ENCODE results near the gene MAN2B2.
"Not testable (repeated sequence)": the region's sequence is repeated elsewhere in the genome, so short reads cannot be mapped to it uniquely, and the experiment has no call there.

MAN2B2 gene

DNA sequence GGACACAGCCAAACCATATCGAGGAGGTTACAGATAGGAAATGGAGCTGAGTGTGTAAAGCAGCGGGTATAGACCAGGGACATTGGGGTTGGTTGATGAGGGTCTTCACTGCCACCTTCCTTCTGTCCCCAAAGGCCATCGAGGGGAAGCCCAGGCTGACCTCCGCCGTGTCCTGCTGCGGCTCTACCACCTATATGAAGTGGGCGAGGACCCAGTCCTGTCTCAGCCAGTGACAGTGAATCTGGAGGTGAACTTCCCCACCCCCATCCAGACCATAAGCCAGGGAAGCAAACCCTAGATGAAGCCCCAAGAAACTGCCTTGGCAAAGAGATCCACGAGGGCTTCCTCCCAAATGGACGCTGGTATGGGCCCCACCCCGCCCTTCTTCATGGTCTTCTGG is 42.3 kb downstream of the MAN2B2 start:
- no peak for DNase-seq (ENCODE audit: low read depth)

DNA sequence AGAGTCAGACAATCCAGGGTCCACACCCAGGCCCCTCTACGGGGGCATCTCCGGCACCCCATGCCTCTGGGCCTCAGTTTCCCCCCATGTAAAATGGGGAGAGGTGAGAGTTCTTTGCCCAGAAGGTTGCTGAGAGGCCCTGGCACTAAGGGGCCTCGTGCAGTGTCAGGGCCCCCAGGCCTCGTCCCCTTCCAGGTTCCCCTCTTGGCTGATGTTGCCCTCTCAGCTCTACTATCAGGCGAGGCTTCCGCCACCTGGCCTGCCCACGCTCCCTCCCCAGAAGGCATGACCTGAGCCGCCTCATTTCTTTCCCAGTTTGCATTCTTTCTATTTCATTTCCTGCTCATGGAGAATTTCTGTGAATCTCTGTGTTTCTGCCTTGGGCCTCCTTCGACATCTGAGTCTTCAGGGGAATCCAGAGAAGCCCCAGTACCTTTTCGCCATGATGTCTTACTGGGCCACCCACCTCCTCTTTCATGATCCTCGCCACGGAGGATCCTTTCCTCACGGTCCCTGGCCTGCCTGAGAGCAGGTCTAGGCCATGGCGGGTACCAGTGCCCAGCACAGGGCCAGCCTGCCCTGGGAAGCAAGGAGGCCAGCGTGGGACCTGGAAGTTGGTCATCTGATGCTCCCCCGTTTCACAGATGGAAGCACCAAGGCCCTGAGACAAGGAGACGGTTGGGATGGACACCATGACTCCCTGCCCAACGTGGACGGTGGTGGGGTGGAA is 43.6 kb downstream of the MAN2B2 start:
- DNase-seq (ENCODE audit: low read depth), result no peak

DNA sequence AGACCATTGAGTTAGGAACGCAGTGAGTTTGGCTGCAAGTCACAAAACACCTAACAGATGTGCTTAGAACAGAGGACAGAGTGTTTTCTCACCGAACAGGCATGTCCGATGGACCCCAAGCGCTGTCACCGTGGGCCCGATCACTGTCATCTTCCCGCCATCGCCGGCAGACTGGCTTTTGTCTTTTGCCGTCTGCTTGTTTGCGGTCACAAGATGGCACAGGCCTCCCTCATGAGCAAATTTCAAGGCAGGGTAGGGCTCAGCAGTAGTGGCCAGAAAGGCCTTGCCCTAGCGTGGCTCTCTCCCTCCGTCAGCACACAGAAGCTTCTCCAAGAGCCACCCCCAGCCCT is 44.1 kb downstream of the MAN2B2 start:
- no peak for DNase-seq (ENCODE audit: low read depth)

DNA sequence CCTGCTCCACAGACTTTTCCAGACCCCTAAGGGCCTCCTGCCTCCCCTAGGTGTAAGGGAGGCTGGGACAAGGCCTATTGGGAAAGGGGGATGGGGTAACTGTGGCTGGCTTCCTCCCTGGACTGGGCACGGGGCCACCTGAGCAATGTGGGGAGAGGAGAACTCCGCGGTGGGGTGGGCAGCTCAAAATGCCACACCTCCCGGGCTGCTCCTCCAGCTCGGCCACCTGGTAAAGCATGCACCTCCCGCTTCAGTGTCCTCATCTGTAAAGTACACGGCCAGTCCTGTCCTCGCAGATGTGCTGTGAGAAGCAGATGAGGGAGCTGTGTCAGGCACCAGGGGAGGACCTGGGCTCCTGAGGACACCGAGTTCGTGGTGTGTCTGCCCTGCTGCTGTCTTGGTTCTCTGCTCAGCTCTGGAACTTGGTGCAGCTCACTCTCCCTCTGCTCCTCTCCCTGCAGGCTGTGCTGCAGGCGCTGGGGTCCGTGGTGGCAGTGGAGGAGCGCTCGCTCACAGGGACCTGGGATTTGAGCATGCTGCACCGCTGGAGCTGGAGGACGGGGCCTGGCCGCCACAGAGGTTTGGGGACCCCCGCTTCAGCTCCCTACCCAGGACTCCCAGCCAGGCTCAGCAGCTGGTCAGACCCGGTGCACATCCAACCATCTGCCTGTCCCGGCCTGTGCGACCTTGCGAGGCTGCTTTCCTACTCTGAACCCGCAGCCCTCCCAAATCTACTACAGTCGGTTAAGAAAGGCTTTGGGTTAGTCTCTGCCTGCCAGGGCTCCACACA is 44.7 kb downstream of the MAN2B2 start:
- DNase-seq (ENCODE audit: low read depth), result no peak

DNA sequence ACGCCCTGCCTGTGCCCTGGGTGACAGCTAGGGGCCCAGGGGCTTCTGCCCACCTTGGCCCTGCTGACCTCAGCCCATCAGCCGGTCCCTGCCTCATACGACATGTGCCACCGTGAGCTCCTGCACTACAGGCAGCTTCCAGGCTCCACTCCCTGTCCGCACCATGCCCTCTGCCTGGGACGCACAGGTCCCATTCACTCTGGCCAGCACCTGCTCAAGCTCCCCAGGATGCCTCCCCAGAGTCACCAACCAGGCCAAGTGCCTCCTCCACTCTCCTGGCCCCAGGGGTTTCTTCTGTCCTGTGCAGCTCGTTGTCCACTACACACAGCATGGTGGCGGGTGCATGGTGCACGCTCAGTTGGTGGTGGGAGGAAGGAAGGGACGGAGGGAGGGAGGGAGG is 45.3 kb downstream of the MAN2B2 start:
- no peak for DNase-seq (ENCODE audit: low read depth)

DNA sequence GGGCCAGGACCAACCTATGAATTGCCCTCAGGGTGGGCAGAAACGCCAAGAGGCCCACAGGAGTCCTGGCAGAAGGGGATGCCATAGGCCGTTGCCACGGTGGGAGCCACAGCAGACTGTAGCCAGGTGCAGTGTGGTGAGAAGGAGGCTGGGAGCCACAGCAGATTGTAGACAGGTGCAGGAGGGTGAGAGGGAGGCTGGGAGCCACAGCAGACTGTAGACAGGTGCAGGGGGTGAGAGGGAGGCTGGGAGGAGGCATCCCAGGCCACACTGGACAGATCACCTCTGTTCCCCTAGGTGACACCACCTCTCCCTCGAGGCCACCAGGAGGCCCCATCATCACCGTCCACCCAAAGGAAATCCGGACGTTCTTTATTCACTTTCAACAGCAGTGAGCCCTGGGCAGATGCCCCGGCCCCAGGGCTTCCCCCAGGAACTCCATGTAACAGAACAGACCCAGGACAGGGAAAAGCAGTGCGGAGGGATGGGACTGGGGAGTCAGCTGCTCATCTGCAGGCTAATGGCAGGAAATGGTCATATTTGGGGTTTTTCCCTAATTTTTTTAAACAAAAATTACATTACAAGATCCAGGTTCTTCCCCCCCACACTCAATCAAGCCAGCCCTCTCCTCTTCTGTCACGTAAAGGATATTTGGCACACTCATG is 46.0 kb downstream of the MAN2B2 start:
- DNase-seq (ENCODE audit: low read depth), result no peak

DNA sequence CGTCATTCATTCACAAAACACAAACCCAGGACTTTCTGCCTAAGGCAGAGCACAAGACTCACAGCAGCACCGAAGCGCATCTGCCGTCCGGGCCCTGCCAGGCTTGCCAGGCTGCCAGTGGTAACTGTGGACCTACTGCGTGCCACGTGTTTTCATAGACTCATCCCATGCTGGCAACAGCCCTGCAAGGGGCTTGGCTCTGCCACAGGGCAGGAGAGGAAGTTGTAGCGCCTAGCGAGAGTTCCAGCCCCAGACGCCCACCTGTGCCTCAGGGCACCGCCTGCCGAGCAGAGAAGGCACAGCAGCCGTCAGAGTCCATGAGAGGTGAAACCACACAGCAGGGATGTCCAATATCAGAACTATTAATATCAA is 46.6 kb downstream of the MAN2B2 start:
- DNase-seq (ENCODE audit: low read depth), result no peak

DNA sequence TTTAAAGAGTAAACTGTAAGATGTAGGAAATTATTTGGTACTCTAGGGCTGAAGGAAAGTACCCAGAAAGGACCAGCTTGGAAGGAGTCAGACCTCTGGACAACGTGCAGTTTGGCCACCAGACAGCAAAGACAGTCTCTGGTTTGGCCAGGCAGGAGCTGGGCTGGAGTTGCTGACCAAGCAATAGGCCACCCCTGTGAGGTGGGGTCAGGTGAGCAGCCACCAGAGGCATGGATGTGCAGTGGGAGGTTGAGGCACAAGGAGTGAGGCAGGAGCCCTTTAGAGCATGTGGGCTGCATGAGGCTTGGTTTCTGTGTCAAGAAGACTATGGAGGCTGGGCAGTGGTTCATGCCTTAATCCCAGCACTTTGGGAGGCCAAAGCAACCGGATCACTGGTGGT is 47.8 kb downstream of the MAN2B2 start:
- no peak for DNase-seq (ENCODE audit: low read depth)

DNA sequence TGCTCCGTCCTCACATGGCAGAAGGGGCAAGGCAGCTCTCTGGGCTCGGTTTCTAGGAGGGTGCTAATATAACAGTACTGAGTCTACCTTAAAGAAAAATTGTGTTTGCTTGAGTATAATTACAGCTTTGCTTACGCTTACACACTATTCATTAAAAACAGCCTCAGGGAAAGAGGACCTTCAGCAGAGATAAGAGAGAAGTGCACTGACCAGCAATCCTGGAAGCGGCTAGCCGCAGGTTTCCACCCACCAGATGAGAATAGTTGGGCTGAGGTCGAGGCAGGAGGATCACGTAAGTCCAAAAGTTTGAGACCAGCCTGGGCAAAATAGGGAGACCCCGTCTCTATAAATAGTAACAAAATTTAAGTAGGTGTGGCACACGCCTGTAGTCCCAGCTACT is 50.3 kb downstream of the MAN2B2 start:
- no peak for DNase-seq (ENCODE audit: low read depth)

DNA sequence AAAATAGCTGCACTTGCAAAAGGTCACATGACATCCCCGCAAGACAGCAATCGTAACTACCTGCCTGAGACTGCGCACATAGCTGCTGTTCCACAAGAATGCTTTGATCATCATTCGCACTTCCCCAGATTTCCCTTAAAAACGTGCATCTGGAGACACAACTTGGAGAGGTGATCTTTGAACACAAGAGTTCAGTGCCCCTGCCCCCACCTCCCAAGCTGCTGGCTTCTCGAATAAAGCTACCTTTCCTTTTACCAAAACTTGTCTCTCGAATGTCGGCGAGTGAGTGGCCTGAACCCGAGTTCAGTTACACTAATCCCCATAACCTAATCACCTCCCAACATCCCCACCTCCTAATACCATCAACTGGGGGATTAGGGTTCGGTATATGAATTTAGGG is 51.1 kb downstream of the MAN2B2 start:
- no peak for DNase-seq (ENCODE audit: low read depth)

DNA sequence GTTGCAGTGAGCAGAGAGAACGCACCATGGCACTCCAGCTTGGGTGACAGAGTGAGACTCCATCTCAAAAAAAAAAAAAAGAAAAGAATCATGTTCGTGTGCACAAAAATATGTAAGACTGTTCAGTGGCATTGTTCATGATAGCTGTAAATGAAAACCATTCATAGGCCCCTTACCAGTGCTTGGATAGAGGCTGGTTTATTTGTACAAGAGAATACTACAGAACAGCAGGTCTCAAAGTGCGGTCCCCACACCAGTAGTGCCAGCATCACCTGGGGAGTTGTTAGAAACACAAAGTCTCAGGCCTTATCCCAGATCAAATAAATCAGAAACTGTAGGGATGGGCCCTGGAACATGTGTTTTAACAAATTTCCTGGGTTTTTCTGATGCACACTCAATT is 52.8 kb downstream of the MAN2B2 start:
- no peak for DNase-seq (ENCODE audit: low read depth)

DNA sequence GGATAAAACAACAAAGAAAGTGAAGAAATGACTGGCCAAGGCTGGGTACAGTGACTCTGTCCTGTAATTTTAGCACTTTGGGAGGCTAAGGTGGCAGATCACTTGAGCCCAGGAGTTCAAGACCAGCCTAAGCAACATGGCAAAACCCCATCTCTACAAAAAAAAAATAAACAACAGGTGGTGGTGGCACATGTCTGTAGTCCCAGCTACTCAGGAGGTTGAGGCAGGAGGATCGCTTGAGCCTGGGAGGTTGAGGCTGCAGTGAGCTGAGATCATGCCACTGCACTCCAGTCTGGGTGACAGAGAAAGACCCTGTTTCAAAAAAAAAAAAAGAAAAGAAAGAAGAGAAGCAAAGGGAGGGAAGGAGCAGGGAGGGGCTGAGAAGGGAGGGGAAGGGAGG is 53.5 kb downstream of the MAN2B2 start:
- not testable (repeated sequence) for DNase-seq (ENCODE audit: low read depth)

DNA sequence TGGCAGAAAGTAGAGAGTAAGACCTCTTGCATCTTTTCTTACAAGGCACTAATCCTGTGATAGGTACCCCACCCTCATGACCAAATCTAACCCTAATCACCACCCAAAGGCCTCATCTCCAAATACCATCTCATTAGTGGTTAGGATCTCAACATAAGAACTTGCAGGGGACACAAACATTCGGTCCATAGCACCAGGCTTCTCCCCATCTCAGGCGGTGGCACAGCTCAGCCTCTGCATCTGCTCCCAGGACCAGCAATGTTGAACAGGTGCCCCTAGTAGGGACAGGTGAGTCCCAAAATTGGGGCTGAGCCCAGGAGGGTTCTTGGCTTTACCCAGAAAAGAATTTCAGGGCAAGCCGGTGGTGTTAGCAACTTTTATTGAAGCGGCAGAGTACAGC is 57.1 kb downstream of the MAN2B2 start:
- DNase-seq (ENCODE audit: low read depth), result no peak

DNA sequence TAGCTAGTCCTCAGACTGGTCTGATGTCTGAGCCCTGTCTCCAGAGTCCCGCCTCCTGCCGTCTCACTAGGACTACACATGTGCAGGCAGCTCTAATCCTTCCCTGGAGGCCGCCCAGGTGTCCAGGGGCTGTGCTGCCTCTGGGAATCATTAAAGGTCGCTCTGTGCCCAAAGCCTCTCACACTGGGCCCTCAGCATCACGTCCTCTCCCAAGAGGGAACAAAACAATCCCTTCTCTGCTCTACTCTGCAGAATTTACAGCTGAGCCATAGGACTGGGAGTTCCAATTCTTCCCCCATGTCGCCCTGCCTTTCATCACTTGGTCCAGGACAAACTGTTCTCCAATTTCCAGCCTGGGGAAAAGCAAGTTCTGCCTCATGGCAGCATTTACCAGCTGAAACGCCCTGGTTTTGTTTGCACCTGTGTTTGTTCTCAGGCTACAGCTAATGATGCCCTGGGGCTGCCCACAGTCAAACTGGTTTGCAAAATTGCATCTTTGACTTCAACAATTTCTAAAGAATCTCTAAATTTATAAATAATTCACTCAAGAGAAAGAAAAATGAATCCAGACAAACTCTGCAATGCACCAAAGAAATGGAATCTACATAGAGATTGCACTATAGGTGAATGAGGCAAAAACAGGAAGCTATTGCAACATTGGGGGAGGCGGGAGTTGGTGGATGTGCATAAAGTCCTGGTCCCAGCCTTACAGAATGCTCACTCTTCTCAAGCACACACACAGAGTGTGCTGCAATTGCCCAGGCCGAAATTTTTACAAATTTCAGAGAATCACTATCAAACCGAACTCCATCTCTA is 58.3 kb downstream of the MAN2B2 start:
- DNase-seq (ENCODE audit: low read depth), result no peak

DNA sequence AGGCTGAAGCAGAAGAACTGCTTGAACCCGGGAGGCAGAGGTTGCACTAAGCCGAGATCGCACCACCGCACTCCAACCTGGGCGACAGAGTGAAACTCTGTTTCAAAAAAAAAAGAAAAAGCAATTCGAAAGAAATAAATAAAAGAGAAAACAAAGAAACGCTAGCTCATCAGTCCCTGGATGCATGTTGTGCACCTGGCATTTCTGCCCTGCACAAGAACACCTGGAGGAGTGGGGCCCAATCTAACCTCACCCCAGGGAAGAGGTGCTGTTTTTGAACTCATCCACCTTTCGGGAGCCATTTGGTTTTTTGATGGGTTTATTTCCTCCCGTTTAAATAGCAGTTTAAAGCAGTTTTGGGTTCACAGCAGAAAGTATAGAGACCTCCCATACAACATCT is 59.8 kb downstream of the MAN2B2 start:
- no peak for DNase-seq (ENCODE audit: low read depth)

DNA sequence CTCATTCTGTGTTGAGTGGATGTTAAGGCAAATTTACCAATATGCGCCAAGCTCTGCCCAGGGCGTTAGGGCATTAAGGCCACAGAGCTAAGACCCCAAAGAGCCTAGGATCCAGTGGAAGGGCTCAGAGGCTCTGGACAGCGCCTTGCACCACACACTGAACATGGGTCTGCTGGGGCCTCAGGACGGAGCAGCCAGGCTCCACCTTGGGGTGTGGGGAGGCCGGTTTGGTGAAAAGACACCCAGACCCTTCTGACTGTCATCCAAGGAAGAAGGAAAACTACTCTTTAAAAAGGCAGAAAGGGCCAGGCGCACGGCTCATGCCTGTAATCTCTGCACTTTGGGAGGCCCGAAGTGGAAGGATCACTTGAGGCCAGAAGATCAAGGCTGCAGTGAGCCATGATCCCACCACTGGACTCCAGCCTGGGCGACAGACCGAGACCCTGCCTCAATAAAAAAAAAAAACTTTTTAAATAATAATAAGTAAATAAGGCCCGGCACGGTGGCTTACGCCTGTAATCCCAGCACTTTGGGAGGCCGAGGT is 64.2 kb downstream of the MAN2B2 start:
- DNase-seq (ENCODE audit: low read depth), result no peak

DNA sequence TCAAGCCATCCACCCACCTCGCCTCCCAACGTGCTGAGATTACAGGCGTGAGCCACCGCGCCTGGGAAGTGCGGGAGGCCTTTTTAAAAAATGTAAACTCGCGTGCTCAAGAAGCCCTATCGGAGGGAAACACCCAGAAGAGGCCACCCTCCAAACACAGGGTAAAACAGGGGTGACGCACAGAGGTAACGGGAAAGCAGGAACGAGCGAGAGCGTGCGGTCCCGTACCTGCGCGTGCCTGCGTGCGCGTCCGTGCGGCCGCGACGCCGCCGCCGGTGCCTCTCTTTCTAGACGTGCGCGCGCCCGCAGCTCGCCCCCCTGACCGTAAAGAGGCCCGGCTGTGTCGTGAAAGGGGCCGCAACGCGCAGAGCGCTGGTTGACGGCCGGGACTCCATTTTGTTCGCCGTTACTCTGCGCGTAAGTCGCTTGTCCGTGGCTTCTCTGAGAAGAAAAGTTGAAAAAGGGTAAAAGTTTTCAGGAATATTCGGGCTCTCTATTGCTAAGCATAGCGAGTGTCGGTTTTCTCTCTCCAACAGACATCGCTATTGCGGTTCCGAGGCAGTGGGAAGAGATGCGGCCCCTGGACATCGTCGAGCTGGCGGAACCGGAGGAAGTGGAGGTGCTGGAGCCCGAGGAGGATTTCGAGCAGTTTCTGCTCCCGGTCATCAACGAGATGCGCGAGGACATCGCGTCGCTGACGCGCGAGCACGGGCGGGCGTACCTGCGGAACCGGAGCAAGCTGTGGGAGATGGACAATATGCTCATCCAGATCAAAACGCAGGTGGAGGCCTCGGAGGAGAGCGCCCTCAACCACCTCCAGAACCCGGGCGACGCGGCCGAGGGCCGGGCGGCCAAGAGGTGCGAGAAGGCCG is 65.5 kb downstream of the MAN2B2 start, which contains the start of gene MRFAP1:
MRFAP1 (plus strand) TSS at position 394 of the 872 bp plus-strand sequence; CDS start at position 572, 178 bp downstream.
- peak; percentile 73 for DNase-seq (ENCODE audit: low read depth)

DNA sequence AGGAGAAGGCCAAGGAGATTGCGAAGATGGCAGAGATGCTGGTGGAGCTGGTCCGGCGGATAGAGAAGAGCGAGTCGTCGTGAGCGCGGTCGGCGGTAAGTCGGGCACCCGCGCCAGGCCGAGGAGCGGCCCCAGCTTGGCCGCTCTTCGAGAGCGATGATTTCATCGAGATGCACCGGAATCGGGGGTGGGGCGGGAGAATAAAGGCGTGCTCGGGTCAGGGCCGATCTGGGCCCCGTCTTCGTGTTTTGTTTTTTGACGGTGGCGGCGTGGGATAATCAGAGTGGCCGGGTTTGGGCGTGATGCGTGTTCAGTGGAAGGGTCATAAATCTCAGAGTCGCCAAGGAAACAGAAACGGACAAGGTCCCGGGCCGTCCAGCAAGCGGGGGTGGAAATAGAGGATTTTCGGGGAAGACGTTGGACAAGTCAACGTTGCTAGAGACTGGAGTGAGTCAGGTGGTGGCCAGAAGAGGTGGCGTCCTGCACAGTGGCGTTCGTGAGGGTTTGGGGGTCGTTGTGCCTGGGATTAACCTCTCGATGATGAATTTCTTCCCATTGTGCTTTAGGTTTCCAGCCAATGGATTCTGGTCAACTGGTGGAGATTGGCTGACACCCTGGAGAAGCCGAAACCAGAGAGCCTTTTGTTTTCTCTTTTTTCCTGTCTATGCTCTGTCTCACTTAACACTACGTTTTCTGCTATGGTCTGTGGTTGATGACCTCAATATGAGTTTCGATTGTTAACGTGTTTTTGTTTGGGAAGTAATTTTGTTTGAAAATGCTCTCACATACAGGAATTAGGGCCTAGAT is 66.4 kb downstream of the MAN2B2 start:
- DNase-seq (ENCODE audit: low read depth), result peak; percentile 13

DNA sequence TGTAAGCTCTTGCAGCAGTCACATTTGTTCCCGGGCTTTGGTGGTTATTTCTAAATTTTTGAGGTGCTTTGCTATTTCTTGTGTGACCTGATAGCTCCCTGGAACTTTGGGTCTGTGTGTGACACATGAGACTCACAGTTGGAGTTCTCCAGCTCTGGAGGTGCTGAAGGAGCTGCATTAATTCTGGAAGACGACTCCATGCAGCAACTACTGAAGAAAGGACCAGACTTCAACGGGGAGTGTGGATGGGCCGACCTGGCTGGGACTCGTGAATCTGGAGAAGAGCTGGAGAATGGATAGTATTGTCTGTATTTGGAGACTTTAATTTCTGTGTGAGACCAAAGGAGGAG is 67.0 kb downstream of the MAN2B2 start:
- no peak for DNase-seq (ENCODE audit: low read depth)

DNA sequence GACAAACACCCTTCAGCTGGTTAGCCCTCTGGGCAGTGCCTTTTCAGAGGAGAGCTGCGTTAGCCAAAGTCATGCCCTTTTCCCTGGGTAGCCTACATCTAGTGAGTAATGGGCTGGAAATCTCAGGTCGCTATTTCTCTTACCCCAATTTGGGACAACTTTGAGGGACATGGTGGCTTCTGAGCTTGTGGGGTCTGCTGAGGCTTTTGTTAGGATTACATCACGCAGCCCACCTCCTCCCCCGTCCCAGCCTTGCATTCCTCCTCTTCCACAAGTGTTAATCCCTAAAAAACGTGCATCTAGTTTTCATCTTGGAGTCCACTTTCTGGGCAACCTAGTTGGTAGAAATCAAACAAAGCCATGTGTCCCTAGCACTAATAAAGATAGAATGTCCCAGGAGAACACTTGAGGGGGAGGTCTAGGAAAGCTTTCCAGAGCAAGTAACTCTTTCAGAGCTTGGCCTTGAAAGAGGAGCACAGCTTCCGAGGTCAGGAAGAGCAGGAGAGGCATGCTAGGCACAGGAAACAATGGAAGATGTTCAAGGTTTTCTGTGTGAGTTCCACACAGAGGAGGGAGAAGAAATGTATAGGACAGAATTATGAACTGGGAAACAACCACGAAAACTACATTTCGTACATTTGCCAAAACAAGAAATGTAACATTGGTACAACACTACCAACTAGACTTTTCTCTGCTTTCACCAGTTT is 68.3 kb downstream of the MAN2B2 start:
- no peak for DNase-seq (ENCODE audit: low read depth)

All from GM04503 (cell line).